KG1 (cell line): ENCODE measurements around the gene GPC6.

Experiments used
- DNase-seq: peaks from one replicate; lab custom pipeline; 2025; lab: John Stamatoyannopoulos, UW

Gene GPC6

DNA sequence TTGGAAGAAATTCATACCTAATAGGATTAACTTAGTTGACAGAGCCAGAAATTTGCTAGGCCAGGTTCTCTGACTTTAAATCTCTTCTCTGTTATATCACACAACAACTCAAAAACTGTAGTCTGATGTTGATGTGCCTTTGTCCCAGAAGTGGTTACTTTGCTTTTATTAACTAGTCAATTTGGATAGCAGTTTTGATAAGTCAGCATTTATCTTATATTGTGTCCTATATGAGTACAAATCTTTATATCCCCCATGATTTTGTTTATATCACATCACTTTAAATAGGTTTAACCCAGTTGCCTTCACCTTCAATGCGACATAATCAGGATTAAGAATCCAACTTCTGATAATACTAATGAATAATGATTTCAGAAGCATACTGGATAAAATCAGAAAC lies 459.3 kb downstream of the GPC6 start:
- DNase-seq = no peak

DNA sequence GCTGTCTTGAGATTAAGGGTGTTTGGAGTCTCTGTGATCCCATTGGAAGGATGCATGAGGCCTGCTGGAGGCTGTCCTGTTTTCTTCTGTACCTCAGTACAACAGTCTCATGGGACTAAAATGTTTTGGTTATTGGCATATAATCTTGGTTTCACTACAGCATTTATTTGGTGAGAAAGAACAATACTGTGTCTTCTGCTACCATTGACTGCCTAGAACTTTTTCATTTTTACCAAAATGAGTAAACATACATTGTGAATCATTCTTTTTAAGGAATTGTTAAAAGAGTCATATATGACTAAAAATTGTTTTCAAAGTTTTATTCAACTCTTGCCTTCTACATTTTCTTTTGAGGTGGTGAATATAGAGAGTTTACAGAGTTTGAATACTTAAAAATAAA lies 459.8 kb downstream of the GPC6 start:
- DNase-seq = no peak

DNA sequence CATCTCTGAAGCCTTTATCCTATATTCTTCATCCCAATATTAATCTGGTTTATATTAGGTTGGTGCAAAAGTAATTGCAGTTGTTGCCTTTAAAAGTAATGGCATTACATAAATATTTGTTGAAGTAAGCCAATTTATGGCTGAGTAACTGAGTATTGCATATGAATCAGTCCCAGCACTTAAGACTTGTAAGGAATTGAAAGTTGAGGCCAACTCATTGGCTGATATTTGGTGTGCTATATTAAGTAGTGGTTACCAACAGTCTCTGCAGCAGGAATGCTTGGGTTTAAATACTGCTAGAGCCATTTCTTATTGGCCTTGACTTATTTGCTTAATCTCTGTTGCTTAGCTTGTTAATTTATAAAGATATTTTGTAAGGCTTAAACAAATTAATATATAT lies 460.7 kb downstream of the GPC6 start:
- DNase-seq = no peak

DNA sequence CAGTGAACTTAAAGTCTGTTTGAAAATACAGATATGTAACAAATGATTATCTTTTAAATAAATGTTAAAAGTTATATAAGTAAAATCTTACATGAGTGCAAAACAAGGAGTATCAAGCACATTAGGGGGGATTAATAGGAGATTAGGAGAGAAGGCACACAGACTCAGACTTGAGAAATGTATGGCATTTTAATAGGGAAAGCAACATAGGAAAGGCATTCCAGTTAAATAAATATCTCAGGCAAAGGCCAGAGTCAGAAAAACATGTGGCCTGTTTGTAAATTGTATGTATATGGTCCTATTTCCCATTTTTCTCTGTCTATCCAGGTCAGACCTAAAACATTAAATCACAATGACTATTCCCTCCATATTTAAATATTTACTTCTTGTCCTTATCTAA lies 462.7 kb downstream of the GPC6 start:
- DNase-seq = no peak

DNA sequence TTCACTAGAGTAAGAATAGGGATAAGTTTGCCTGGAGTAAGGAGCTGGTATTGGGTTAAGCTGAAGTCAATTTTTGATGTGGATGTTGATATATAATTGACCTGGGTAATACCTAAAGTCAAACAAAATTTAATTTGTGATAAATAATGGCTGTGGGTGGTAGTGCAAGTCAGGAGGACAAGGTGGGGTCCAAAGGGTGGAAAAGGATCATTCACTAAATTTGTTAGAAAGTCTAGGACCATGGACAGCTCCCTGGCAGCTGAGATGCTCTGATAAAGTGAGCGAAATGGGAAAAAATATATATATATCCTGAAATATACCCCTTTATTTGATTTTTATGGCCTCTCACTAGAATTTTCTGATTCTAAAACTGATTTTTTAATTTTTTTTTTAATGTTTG lies 463.5 kb downstream of the GPC6 start:
- peak; percentile 3 for DNase-seq

DNA sequence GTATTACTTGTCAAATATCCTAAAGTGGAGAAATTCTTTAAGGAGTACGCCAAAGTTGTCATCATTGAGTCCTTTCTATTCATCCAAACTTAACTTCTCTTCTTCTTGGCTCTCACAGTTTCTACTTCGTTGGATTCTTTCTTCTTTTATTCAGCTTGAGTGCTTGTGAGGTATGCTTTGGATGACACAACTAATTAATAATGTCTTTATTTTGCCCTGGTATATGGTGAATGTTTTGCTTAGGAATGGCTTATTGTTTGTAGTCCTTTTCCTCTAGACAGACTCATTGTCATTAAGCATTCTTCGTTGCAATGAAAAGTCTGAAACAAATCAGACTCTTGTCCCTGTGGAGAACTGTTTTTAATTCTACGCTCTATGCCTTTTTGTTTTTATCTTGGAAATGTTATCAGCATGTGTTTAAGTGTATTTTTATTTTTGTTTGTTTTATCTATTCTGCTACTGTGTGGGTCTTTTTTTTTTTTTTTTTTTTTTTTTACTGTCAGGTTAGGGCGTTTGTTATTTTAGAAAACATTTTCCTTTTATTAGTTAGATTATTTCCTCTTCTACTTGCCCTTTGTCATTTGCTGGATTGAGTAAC lies 471.5 kb downstream of the GPC6 start:
- no peak for DNase-seq

DNA sequence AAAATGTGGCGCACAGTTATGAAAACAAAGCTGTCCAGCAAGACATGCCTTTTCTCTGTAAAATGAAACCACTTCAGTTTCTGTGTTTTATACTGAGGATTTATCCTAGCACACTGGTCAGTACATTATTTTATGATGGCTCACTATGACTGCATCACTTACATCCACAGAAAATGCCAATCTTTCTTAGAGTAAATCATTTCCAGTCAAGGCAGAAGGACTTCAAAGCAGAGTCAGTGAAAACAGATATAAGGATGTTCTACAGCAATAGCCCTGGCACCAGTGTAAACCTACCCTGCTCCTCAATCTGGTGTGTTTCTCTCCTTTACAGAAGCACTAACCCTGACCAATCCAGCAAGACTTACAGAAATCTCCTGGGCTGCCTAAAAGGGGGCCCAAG lies 473.5 kb downstream of the GPC6 start:
- no peak for DNase-seq

DNA sequence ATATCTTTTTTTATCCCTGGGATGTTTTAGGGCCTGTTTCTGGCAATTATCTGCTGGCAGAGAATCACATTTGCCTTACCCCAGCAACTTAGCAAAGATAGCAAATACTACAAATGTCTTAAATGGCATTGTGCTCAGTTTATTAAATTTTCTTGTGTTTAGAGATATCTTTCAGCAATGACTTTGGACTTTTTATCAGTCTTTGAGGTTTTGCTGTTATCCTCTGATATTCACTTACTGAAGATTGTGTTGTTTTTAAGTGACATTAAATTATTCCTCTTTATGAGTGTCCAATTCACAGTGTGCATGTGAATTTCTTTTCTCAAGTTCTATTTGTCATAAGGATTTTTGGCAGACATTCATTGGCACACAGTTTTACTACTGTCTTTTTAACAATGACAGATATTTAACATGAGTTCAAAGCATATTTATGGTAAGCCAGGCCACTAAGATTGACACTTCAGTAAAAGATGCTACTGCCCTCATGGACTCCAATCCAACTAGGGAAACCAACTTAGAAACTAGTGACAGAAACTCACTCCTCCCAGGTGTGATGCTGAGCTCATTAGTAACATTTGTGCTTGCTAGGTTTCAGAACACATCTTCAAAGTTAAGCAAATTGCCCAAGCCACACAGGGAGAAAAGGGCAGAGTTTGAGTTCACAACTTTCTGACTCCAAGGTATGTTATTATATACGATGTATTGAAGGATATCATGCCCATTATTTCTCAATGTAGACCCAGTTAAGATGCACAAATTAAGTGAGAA lies 481.9 kb downstream of the GPC6 start:
- no peak for DNase-seq

DNA sequence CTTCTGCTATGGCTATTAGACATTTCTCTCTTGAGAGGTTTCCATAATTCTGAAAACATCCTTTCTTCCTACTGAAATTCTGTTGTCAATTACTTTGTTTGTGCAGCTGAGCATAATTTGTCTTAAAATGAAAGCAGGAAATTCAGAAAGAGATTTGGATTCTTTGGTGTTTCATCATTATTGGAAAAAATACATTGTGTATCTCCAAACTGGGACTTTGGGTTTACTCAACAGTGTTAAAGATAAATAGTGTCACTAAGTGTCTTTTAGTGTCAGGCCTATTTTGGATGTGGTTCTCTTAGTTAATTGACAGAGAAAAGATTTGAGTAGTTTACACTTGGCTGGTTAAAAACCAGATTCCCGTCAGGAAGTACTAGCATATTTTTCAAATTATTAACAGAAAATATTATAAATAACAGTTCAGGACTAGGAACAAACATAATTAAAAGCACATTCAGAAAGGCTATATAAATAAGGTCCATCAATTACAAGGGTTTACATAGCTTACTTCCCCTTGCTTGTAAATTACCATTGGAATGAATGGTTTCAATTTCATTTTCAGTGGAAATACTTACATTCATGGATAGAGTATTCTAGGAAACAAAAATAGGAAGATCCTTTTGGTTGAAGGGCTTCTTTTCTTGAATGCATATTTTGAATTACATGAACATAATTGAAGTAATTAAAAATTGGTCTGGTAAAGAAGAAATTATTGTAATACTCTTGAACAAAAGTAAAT lies 483.1 kb downstream of the GPC6 start:
- DNase-seq = no peak

DNA sequence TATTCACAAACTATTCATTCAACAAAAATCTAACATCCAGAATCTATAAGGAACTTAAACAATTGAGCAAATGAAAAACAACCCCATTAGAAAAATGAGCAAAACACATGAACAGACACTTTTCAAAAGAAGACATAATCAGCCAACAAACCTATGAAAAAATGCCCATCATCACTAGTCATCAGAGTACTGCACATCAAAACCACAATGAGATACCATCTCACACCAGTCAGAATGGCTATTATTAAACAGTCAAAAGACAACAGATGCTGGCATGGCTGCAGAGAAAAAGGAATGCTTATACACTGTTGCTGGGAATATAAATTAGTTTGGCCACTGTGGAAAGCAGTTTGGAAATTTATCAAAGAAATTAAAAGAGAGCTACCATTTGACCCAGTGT lies 487.6 kb downstream of the GPC6 start:
- DNase-seq = no peak

DNA sequence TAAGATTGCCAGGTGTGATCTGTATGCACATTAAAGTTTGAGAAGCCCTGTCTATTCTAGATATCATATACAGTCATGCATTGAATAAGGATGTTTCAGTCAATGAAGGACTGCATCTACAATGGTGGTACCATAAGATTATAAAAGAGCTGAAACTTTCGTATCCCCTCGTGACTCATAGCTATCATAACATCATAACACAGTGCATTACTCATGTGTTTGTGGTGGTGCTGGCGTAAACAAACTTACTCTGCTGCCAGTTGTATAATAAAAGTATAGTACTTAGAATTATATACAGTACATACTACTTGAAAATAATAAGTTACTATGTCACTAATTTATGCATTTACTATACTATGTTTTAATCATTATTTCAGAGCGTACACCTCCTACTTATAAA lies 489.3 kb downstream of the GPC6 start:
- DNase-seq = no peak

DNA sequence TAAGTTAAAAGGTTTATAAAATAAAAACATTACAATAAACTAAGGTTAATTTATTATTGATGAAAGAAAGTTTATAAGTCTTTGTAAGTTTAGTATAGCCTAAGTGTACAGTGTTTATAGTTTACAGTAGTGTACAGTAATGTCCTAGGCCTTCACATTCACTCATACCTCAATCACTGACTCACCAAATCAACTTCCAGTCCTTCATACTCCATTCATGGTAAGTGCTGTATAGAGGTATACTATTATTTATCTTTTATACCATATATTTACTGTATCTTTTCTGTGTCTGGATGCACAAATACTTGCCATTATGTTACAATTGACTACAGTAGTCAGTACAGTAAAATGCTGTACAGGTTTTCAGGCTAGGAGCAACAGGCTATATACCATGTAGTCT lies 490.0 kb downstream of the GPC6 start:
- DNase-seq = no peak

DNA sequence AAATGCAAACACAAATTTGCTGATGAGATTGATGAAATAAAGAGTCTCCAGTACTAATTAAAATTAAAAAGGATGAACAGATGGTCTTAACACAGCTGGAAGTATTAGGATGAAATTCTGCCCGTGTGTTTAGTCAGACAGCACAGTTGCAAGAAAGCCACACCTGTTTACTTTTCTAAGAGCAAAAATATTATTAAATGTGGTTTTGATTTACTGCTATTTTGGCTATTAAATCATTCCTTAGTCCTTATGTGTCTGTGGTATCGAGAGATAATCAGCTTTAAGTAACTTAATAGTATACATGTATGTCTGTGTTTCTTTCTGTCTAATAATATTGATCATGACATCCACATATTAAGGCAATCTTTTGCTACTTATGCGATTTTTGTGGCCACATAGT lies 494.9 kb downstream of the GPC6 start:
- DNase-seq = no peak

DNA sequence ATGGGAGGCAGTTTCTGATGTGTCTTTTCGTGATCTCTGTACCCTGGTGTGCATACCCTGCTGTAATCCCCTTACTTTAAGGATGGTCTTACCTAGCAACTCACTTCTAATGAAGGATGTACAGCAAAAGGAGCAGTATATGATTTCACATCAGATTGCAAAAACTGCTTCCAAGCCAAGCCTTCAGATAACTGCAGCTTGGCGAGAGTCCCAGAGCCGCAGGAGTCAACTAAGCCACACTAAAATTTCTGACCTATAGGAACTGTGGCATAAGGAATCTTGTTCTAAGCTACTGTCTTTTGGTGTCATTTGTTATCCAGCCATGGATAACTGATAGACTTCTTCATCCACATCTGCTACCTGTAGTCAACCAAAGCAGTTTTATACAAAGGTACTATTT lies 496.7 kb downstream of the GPC6 start:
- DNase-seq = no peak

DNA sequence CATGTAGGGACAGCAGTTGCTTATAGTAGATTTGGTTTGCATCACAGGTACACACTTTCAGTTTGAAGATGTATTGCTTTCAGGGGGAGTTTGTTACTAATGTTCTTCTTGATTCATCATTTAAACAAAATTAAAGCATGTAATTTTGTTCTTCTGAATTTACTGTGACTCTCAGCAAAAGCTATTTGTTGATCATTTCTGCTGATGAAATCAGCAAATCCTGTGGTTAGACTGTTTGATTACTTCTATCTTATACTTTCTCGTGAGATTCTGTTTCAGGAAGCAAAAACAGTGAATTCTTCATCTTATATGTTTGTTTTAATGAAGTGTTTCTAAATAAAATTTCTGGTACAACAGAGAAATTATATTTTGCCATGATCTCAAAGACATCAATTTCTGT lies 497.6 kb downstream of the GPC6 start:
- DNase-seq = no peak

DNA sequence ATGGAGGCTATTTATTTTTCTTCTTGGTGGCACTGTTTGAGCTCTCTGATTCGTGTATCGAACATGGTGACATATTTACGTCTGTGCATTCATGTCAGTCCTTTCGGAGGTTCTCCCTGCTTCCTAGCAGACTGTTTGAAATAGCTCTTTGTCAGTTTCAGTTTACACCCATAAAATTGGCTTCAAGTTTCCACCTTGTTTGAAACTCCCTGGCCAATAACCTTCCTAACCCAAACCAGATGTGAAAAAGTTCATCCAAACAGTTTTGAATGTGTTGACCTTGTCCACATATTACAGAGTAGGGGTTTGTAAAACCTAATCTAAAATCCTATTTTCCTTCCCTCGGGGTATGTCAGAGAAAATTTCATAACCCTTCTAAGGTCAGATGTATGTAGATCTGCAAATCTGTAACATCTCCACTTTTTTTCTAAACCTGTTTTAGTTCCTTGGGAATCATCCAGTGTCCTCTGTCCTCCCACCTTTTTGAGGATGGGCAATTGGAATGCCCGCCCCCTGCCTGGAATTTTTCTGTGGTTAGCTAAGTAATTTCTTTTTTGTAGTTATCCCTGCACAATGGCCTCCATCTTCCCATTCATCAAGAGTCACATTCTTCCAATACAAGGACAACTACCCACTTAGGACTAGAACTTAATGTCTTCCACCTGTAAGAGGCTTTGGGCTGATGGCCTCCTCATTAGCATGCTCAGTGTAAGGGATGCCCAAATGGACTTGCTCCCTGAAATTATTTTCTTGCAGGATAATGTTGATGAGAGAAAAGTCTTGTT lies 499.8 kb downstream of the GPC6 start:
- DNase-seq = no peak

DNA sequence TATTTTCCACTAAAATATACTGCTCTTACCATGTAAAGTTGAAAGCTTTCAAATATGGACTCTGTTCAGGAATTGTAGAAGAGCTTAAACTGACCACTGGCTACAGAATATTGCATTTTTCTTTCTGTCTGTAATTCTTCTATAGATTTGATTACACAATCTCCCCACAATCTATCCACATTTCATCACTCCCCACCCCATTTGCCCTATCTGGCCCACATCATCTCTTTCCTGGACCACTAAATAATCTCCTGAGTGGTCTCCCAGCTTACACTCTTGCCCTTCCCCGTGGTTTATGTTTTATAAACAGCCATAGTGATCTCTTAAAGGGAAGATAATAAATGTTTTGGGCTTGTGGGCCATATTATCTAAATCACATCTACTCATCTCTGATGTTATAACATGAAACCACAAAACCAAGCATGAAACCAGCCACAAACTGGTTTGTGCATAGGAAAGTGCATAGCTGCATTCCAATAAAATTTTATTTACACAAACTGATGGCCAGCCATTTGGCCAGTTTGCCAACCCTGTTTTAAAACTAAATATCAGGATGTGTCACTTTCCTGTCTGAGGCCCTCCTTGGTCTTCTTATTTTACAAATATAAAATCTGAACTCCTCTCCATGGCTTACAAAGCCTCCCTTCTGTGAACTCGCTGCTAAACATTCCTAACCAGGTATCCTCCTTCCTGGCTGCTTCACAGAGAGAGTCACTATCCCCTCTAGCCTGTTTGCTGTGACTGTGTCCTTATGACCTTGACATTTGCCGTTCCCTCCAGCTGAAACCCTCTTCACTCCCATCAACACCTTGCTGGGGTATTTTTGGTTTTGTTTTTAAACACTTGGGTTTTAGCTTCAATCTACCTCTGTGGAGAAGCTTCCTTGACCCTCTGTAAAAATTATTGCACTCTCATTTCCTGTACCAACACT lies 500.9 kb downstream of the GPC6 start:
- no peak for DNase-seq

DNA sequence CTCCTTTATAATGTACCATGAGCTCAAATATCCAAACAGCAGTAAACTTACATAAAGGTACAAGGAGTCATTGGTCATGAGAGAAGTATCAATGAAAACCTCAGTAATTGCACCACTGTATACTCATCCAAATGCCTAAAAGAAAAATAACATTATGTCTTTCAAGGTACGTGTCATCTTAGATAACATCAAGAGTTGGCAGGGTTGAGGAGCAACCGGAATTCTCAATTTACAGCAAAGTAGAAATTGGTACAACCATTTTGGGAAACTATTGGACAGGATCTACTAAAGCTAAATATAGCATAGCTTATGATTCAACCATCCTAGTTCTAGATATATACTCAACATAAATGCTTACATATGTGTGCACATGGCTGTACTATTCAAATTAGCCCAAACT lies 502.8 kb downstream of the GPC6 start:
- no peak for DNase-seq

DNA sequence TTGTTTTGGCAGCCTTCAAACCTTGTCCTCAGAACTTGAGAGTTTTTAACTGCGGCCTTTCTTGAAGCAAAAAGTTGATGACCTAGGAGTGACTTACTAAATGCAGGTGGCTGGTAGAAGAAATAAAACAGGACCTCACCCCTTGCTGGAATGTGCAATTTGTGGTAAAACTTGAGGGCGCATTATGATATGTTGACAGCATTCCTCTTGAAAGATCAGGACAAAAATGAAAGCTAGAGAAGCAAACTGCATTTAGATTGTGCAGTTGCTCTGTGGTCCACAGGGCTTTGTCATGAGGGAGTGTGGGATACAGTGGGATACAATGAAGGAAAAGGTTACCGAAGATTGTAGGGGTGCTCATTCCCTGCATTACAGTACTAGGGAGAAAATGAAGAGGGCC lies 504.2 kb downstream of the GPC6 start:
- DNase-seq = no peak

DNA sequence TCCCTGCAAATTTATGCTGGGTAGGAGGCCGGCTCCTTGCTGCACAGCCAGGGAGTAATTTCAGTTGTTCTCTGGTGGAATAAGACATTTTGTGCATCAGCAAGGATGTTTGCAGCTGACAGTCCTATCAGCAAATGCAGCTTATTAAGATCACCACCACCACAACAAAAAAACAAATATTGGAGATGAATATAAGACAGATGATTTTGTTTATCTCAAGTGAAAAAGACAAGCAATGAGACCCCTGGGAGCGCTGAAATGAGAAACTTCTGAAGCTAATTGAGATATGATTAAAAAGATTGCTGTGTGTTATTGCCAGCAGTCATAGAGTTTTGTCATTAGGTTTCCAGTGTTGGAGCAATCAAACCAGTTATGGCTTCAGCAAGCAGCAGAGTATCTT lies 505.6 kb downstream of the GPC6 start:
- no peak for DNase-seq

DNA sequence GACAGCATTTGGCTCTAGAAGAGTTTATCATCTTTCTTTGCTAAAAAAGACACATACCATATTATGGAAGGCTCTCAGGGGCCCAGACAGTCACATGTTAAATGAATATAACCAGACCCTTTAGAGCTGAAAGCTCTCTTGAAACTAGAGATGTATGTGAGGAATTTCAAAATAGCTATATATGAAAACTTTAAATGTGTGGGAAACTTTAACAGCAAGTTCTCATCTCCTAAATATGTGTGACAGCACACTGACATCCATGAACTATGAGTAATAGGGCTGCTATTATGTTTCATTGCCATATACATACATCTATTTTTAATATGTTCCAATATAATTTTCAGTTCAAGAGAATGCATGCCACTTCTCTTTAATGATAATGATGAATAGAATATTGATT lies 509.5 kb downstream of the GPC6 start:
- no peak for DNase-seq

DNA sequence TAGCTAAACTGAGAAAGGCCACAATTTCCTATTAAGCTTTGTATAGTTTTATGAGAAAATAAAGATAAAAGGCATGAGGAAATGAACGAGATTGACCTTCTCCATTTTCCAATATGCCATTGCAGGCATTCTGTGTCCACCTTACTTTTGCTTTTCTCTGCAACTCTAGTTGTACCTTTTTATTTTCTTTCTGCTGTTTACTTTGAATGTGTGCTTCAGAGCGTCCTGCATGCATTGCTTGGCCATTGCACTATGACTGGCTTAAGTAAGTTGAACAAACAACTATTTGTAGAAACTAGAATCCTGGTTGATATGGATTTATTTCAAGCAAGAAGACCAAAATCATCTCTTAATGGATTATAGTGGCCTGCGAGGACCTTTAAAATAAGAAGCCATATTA lies 510.3 kb downstream of the GPC6 start:
- no peak for DNase-seq
